Erythroblast (primary cell): ENCODE measurements around the gene DRAP1.

Experiments used
- DNase-seq, 2 experiments: peaks; one replicate each; lab custom pipeline; 2025; lab: John Stamatoyannopoulos, UW
- GATA1 ChIP-seq: IDR thresholded peaks from 2 replicates; pipeline ENCODE4 v1.6.1; 2011; ENCODE audit warnings: low read depth, mild to moderate bottlenecking, control low read depth, low read length, moderate library complexity
- POLR2A ChIP-seq: IDR thresholded peaks from 2 replicates; pipeline ENCODE4 v1.6.1; 2011; ENCODE audit warnings: mild to moderate bottlenecking, low read length

Gene DRAP1

DNA sequence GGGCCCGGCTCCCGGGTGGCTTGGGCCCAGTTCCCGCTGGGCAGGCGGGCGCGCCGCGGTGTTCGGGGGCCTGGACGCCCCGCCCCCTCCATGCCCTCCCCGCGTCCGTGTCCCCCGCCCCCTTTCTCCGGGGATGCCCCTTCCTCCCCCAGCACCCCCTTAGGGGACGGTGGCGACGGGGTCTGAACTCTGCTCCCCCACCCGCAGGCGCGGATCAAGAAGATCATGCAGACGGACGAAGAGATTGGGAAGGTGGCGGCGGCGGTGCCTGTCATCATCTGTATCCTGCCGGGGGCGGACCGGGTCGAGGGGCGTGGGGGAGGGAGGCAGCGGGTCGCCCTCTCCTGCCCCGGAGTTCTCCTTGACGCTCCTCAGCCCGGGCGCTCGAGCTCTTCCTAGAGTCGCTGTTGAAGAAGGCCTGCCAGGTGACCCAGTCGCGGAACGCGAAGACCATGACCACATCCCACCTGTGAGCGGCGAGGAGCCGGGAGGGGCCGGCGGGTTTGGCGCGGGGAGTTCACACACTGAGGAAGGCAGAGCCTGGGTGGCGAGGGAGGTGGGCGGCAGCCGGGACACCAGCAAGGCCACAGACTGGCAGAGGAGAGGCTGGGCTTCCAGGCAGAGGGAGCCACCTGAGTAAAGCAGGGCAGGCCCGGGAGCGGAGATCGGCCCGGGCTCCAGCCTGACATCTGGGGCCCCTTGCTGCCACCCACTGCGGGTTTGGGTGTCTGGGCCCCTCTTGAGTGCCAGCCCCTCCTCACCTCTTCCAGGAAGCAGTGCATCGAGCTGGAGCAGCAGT lies 546 bp downstream of the DRAP1 start:
- no peak for TF ChIP-seq POLR2A
- no peak for TF ChIP-seq GATA1
- peak; percentile 79 to 83 for DNase-seq

DNA sequence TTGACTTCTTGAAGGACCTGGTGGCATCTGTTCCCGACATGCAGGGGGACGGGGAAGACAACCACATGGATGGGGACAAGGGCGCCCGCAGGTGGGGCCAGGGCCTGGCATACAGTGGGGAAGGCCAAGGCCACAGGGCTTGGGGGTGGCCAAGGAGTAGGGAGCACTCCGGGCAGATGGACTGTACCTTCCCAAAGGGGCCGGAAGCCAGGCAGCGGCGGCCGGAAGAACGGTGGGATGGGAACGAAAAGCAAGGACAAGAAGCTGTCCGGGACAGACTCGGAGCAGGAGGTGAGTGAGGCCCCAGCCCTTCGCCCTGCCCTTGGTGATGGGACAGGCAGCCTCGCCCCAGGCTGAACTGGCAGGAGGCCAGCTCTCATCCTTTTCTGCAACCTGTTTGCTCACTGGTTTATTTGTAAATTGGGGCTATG lies 1.2 kb downstream of the DRAP1 start:
- DNase-seq = peak in 1 of 2 experiments; percentile 49

DNA sequence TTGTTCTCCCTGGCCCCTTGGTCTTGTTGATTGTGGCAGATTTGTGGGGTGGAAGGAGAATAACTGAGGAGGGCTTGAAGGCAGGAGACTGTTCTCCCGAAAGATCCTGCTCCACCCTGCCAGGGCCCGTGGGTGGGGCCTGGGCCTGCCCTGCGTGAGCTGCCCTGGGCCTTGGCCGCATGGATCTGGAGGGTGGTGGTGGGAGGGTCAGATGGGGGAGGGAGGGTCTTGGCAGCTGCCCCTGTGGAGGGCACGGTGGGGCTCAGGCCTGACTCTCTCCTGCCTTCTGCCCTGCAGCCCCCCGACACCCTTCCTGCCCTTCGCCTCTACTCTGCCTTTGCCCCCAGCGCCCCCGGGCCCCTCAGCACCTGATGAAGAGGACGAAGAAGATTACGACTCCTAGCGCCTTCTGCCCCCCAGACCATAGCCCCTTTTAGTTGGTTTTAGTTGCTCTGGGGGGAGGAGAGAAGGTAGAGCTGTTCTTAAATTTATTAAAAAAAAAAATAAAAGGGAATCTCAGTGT lies 1.9 kb downstream of the DRAP1 start:
- no peak for DNase-seq
- TF ChIP-seq GATA1 (no peak), POLR2A (no peak)

More for the DNA sequence above, 1.2 kb downstream of the DRAP1 start:
- no peak for TF ChIP-seq GATA1
- TF ChIP-seq POLR2A = no peak

- TF ChIP-seq GATA1 (no peak), POLR2A (no peak)
- DNase-seq = no peak
These were observed 2.6 kb downstream of the DRAP1 start for GRCh38 chr11:65921876-65922275.

GRCh38 chr11:65922565-65922964 lies 3.3 kb downstream of the DRAP1 start:
- no peak for DNase-seq
- TF ChIP-seq GATA1 (no peak), POLR2A (no peak)

DNA sequence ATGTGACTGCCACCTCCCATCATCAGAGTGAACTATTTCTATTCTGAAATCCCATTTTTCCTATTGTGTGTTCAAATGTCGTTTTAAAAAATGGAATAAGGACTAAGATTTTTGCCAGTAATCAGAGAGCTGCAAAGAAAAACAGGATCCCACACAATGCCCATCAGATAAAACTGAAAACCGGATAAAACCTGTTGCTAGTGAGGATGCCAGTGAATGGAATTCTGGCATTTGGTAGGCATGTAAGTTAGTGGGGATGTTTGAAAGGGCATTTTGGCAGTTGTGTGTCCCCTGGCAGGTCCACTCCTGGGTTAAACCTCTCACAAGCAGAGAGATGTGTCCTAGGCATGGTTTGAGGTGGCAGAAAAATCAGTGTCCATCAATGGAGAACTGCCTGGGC lies 6.2 kb downstream of the DRAP1 start:
- no peak for DNase-seq

DNA sequence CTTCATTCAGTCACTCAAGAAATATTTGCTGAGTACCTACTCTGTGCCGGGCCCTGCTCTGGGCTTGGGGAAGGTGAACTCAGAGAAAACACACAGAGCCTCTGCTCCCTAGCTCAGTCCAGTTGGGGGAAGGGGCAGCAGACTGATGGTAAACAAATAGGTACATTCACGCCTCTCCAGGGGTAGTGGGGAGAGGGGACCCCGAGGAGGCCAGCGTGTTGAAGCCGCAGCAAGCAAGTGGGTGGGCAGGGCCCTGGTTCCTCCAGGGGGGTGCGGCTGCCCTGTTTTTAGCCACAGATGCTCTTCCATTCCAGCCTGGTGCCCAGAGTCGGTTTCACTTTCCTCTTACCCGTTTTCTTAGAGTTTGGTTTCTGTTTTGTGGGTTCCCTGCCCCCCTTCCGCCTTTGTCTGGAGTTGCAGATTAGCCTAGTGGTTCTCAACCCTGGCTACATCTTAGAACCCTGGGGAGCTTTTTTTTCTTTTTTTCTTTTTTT lies 8.7 kb downstream of the DRAP1 start:
- TF ChIP-seq POLR2A = peak; percentile 48
- no peak for TF ChIP-seq GATA1
- peak; percentile 92 for DNase-seq

More for the DNA sequence above, 6.2 kb downstream of the DRAP1 start:
- TF ChIP-seq POLR2A = no peak
- no peak for TF ChIP-seq GATA1

- no peak for TF ChIP-seq POLR2A
- no peak for TF ChIP-seq GATA1
- peak; percentile 40 to 47 for DNase-seq
These were observed 9.4 kb downstream of the DRAP1 start for GRCh38 chr11:65928667-65929066.

DNA sequence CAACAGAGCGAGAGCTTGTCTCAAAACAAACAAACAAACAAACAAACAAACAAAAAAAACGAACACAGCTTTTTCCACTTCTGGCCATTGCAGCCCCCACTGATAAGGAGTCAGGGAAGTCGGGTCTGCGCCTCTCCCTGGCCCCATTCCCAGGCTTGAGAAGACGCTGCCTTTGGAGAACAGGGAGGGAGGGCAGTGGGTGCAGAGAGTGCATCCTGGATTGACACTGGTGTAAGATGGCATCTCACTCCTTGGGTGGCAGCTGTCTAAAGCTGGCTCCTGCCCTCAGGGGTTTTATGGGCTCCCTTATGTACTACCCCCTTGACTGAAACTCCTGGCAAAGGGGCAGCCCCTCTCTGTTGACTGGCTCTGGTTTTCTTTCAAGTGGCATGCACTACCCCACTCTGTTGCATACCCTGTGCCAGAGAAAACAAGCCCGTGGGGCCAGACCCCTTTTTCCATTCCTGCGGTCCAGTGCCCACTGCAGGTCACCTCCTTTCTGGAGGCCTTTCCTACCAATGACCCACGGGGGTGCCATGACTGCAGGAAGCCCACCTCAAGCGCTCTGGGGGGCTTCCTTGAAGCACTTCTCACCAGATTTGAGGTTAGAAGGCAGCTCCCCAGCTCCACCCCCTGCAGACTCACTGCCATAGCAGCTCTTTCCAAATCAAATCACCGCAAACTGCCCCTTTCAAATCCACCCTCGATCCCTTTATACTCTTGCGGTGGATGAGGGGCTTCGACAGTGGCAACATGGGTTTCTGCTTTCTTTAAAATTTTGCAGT lies 12.7 kb downstream of the DRAP1 start:
- no peak for TF ChIP-seq GATA1
- no peak for TF ChIP-seq POLR2A
- no peak for DNase-seq

GRCh38 chr11:65932558-65932919 lies 13.3 kb downstream of the DRAP1 start:
- TF ChIP-seq POLR2A (no peak), GATA1 (no peak)
- DNase-seq = peak; percentile 43 to 48

GRCh38 chr11:65934014-65934413 lies 14.8 kb downstream of the DRAP1 start:
- TF ChIP-seq POLR2A (no peak), GATA1 (peak; percentile 24)
- DNase-seq = peak; percentile 87 to 96

DNA sequence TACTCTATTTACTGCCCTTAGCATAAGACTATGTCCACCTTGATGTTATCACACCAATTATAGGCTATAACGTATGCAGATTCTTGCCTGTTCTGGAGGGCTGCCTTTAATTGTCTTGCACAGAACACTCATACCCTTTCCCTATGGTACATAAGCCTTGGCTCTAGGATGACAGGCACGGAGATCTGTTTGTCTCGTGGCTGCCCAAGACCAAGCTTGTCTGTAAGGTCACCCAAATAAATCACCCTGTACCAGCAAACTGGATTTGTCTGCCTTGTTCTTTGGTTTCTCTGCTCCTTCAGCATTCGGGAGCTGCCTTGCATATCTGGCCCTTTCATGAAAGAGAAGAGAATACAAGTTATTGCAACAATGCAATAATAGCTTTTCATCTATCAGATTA lies 18.5 kb downstream of the DRAP1 start:
- TF ChIP-seq GATA1 = no peak

GRCh38 chr11:65941720-65942310 lies 22.6 kb downstream of the DRAP1 start:
- TF ChIP-seq POLR2A (peak; percentile 16), GATA1 (no peak)
- no peak for DNase-seq

More for the DNA sequence above, 18.5 kb downstream of the DRAP1 start:
- DNase-seq = no peak

DNA sequence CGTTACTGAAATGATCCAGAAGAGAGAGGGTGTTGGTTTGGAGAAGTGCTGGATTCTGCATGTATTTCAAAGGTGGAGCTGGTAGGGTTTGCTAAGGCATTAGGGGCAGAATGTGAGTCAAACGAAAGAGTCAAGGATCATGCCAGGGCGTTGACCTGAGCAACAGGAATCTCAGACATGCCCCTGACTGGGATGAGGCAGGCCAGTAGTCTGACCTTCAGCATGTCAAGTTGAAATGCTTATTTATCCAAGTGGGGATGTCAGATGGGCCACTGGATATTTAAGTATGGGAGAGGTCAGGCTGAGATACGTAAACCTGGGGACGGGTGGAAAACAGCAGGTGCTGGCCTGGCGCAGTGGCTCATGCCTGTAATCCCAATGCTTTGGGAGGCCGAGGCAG lies 23.3 kb downstream of the DRAP1 start:
- no peak for DNase-seq
- no peak for TF ChIP-seq GATA1
- no peak for TF ChIP-seq POLR2A
